Ovary (tissue), 9 donors: ENCODE measurements around the gene TRA2B. TPM values are rescaled to one million over a fixed set of nuclear protein-coding genes. Genes with fewer than 3 reads are reported as not detected.

Experiments
- DNase-seq, 5 donors: peaks; one replicate each; pipeline ENCODE4 v3.0.0-alpha.2; 2019 to 2020
- H3K27ac ChIP-seq, 2 donors: fragments of 200-600 bp; one replicate each; pipeline versions ENCODE4 v1.5.1 to v1.8.0; 2019 to 2022
- H3K27me3 ChIP-seq: fragments of 200-600 bp; one replicate; pipeline ENCODE4 v1.8.0; 2022
- H3K36me3 ChIP-seq: fragments of 200-600 bp; sonication (generic); one replicate; pipeline ENCODE4 v1.5.1; 2019
- H3K4me1 ChIP-seq: one replicate; pipeline ENCODE4 v1.8.1; 2013; ENCODE audit warnings: mild to moderate bottlenecking, moderate library complexity; ENCODE audit not compliant: insufficient read depth
- H3K4me3 ChIP-seq: fragments of 200-600 bp; sonication (generic); one replicate; pipeline ENCODE4 v1.5.1; 2017
- H3K9me3 ChIP-seq, 2 donors: fragments of 200-600 bp in 1 of 2; sonication (generic) in 1 of 2; one replicate each; pipeline versions ENCODE4 v1.5.1 to v1.8.1; 2013 to 2019; ENCODE audit warnings: mild to moderate bottlenecking in 1 of 2, moderate library complexity in 1 of 2
- EP300 ChIP-seq: sonication (generic); formaldehyde crosslinking; IDR thresholded peaks from one replicate; pipeline ENCODE4 v1.6.1; 2017; ENCODE audit warnings: antibody characterized with exemption
- POLR2A ChIP-seq: fragments of 450-650 bp; IDR thresholded peaks from one replicate; pipeline ENCODE4 v1.6.1; 2017; ENCODE audit warnings: antibody characterized with exemption, mild to moderate bottlenecking, moderate library complexity
- whole genome bisulfite sequencing, 3 donors: extraction: QIAGEN DNeasy Blood & Tissue Kit in 1 of 3; methylation state at CpG; one replicate each; pipeline versions ENCODE4 v1.1.5 to v1.1.7; 2013 to 2017; 5-methylcytosine and 5-hydroxymethylcytosine counted together
- intact Hi-C, 4 donors: fragments of 100-400 bp; cut with DNase I; formaldehyde crosslinking; loops; one replicate each; pipeline versions ENCODE4 v1.11.0 to v1.15.1; 2022 to 2023
- polyA plus RNA-seq, 2 donors: library from polyadenylated mRNA; stranded (reverse); fragments of 200-250 nt in 1 of 2; fragments of 350-450 nt in 1 of 2; fragmentation: Illumina TruSeq in 1 of 2; extraction: RNeasy Lipid Tissue Mini Kit (QIAGEN cat#74804) in 1 of 2; gene quantifications; one replicate each; pipeline ENCODE4 v1.2.3, GENCODE V29; 2013 to 2014
- total RNA-seq, 7 donors: library from RNA; depleted of rRNA in 2 of 7; stranded (reverse); fragments of >200 nt in 2 of 7; fragmentation: NEBNext Ultra II Directional in 3 of 7; extraction: Animal tissue kit (Norgen Biotek cat#: 25700) in 3 of 7; gene quantifications; one replicate each; pipeline versions ENCODE4 v1.1.0 to v1.2.4, GENCODE V29; 2016 to 2023
- TF ChIP-seq, protein P1 (sequence below), 3 donors: fragments of 450-650 bp in 2 of 3; fragments of 200-600 bp in 1 of 3; IDR thresholded peaks; one replicate each; pipeline versions ENCODE4 v1.5.1 to v1.8.0; 2016 to 2022; ENCODE audit warnings: antibody characterized with exemption in 3 of 3, mild to moderate bottlenecking in 1 of 3
- donor health status: DM: no; HTN: no; CAD: no; lungs with moderate emphysema.
- donor health status: DM: no; HTN: no; CAD: no.
- donor health status: Bipolar disorder and iron deficiency.
- donor health status: DM: yes; HTN: yes; CAD: no.
- donor health status: DM: no; HTN: no; CAD: no.
- donor health status: DM: yes; HTN: yes; CAD: no.

TRA2B gene
- total and polyA plus RNA-seq, 9 donors: 83.0 to 158 (median 119) TPM

DNA sequence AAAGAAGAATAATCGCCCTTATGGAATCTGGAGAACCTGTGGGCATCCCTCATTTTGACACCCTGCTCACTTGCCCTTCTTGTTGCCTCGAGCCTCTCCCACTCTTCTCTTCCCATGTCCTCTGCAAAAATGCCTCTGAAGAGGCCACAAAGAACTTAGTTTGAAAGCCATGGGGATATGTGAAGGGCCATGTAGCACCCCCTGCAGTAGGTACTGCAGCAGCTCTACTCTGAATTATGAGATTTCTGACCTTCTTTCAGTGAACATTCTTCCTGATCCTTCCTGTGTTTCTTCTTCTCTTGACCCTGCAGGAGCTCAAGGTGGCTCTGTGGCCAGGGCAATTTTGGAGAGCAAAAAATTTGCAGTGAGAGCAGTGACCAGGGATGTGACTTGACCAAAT is 30.4 kb upstream of the TRA2B start:
- 71 to 79% (median 79%) methylated on average over 2 of the region's 2 CpGs for WGBS, 3 donors

DNA sequence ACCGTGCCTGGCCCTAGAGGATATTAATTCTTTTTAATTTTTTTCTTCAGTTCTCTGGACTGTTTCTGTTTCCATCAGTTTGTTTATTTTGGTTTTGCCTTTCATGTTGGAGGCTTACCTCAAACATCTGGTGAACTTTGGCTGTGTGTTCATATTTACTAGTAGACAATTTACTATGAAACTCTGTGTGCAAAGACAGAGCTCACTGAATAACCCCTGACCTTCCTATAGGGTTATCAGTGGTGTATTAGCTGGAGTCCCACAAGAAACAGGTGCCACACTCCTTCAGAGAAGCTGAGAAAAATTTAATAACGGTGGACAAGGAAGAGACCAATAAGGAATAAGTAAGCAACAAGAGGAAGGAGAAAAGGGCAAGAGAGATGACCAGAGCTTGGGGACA is 28.8 kb upstream of the TRA2B start:
- Histone ChIP-seq H3K4me1 (no peaks in the 10 kb centered on the region), H3K36me3 (no peaks in the 10 kb centered on the region), H3K27ac (no peak overlapping the region), H3K9me3 (no peaks in the 10 kb centered on the region), H3K4me3 (no peak overlapping the region), H3K27me3 (no peaks in the 10 kb centered on the region)
- TF ChIP-seq, protein P1, sequence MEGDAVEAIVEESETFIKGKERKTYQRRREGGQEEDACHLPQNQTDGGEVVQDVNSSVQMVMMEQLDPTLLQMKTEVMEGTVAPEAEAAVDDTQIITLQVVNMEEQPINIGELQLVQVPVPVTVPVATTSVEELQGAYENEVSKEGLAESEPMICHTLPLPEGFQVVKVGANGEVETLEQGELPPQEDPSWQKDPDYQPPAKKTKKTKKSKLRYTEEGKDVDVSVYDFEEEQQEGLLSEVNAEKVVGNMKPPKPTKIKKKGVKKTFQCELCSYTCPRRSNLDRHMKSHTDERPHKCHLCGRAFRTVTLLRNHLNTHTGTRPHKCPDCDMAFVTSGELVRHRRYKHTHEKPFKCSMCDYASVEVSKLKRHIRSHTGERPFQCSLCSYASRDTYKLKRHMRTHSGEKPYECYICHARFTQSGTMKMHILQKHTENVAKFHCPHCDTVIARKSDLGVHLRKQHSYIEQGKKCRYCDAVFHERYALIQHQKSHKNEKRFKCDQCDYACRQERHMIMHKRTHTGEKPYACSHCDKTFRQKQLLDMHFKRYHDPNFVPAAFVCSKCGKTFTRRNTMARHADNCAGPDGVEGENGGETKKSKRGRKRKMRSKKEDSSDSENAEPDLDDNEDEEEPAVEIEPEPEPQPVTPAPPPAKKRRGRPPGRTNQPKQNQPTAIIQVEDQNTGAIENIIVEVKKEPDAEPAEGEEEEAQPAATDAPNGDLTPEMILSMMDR (IDR thresholded peaks at IDR 0.05): no peak
- TF ChIP-seq EP300 (no peak), POLR2A (no peak)
- DNase-seq: no peak
- intact Hi-C loops: no loop called here
- 6 to 35% (median 16%) methylated on average over 2 of the region's 2 CpGs for WGBS, 3 donors

More for the DNA sequence above, 30.4 kb upstream of the TRA2B start:
- Histone ChIP-seq H3K4me1 (no peaks in the 10 kb centered on the region), H3K9me3 (no peaks in the 10 kb centered on the region), H3K27me3 (no peaks in the 10 kb centered on the region), H3K36me3 (no peaks in the 10 kb centered on the region), H3K4me3 (no peak overlapping the region), H3K27ac (no peak overlapping the region)
- DNase-seq: no peak
- TF ChIP-seq, protein P1 (IDR thresholded peaks at IDR 0.05): no peak
- TF ChIP-seq EP300 (no peak), POLR2A (no peak)
- intact Hi-C loops: no loop called here

DNA sequence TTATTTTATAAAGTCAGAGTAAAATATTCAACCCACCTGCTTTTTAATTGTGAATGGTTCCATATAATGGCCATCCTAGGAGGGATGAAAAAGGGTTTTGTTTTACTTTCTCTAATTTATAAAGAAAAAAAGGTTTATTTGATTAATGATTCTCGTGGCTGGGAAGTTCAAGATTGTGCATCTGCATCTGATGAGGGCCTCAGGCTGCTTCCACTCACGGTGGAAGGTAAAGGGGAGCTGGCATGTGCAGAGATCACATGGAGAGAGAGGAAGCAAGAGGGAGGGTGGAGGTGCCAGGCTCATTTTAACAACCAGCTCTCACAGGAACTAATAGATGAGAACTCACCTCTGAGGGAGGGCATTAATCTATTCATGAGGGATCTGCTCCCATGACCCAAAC is 27.7 kb upstream of the TRA2B start:
- no peak for DNase-seq
- Histone ChIP-seq H3K9me3 (no peaks in the 10 kb centered on the region), H3K4me1 (no peaks in the 10 kb centered on the region), H3K36me3 (no peaks in the 10 kb centered on the region), H3K27ac (no peak overlapping the region), H3K27me3 (no peaks in the 10 kb centered on the region), H3K4me3 (no peak overlapping the region)
- TF ChIP-seq, protein P1 (IDR thresholded peaks at IDR 0.05): no peak
- TF ChIP-seq POLR2A: no peak
- no peak for TF ChIP-seq EP300
- WGBS, 3 donors: 79 to 80% (median 80%) methylated on average over 2 of the region's 2 CpGs
- intact Hi-C loops: no loop called here

DNA sequence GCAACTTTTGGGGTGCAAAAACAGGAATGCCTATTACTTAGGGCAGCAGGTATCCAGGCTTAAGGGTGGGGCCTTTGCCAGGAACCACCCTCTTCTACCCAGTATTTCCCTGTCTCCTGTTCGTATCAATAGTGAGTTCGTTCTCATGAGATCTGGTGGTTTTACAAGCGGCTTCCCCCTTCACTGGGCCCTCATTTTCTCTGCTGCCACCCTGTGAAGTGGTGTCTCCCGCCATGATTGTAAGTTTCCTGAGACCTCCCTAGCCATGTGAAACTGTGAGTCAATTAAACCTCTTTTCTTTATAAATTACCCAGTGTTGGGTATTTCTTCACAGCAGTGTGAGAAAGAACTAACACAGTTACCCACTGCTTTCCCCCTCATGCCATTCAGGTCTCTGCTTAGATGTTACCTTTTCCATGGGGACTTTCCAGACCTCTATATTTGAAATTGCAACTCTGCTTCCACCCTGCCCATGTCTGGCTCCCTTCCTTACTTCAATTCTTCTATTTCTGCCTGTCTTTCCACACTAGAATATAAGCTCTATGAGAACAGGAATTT is 23.9 kb upstream of the TRA2B start:
- Histone ChIP-seq H3K27ac (no peak overlapping the region), H3K36me3 (no peaks in the 10 kb centered on the region), H3K4me1 (no peaks in the 10 kb centered on the region), H3K9me3 (no peaks in the 10 kb centered on the region), H3K27me3 (no peaks in the 10 kb centered on the region), H3K4me3 (no peak overlapping the region)
- intact Hi-C loops: no loop called here
- DNase-seq: no peak
- whole genome bisulfite sequencing, 3 donors: 89 to 92% (median 89%) methylated on average over 4 of the region's 4 CpGs
- TF ChIP-seq POLR2A (no peak), EP300 (no peak)
- TF ChIP-seq, protein P1 (IDR thresholded peaks at IDR 0.05): no peak
